Measurements from ENCODE around the gene MAP3K9.

Gene MAP3K9

DNA sequence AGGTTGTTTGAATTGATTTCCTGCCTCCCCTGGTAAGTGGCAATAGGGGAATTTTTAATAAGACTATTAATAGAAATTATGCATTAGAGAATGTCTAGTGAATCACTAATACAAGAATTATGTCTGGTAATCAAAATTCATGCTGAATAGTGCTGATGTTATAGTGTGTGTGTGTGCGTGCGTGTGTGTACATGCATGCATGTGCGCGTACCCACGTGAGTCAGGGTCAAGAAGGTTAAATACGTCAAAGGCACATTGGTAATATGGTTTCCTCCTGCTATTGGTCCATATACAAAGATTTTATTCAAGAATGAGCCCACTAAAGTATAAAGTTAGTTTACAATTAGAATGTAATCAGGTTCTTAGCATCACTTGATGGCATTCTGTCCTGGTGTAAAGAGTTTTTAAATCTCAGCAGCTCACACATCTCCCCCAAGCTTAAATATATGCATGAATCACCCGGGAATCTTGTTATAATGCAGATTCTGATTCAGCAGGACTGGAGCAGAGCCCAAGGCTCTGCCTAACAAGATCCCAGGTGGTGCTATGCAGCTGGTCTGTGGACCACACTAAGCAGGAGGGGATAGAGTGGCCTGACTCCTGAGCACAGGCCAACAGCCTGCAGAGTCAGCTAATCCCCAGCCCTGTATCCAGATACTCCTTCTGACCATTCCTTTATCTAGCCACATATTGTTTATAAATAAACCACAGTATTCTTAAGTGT is 123.7 kb downstream of the MAP3K9 start:
- DNase-seq: no peak

DNA sequence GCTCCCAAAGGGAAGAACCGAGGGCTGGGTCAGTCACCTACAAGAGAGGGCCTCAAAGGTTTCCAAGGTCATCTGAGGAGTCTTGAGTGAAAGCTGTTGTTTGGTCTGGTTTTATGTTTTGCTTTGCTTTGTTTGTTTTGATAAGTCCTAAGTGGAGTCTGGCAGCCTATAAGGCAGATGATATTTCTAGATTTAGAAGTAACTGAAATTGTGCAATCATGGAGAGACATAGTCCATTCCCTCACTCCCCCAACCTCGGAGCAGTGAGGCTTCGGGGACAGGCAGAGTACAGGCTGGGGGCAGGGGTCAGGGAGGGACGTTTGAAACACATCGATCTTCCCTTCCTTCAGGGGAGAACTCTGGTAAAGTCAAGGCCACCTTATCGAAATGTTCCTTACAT is 125.3 kb downstream of the MAP3K9 start:
- DNase-seq: no peak

DNA sequence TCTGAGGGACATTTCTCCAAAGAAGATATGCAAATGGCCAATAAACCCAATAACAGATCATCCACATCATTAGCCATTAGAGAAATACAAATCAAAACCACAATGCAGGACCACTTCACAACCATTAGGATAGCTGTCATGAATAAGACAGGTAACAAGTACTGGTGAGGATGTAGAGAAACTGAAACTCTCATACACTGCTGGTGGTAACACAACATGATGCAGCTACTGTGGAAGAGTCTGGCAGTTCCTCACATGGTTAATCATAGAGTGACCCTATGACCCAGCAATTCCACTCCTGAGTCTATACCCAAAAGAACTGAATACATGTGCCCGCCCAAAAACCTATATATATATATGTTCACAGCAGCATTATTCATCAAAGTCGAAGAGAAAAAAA is 128.6 kb downstream of the MAP3K9 start:
- DNase-seq: no peak

DNA sequence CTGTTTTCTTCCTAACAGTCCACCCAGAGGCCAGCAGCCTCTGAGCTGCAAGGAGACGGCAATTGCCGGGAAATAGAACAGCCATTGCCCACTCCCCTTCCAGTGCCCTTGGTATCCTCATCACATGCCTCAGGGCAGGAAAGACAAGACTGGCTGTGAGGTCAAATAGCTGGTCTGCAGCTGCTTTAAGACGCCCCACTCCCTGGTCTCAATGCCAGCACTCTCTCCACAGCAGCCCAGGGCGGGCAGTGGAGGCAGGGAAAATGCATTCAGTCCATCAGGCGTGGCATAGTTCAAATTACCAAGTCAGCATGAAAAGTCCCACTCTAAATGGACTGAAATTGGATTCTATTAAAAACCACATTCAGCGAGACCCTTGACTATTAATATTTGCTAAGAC is 132.0 kb downstream of the MAP3K9 start:
- DNase-seq: no peak

Measured in COR-L47 (cell line).